Measurements from ENCODE around the gene NCL. TPM values are rescaled to one million over a fixed set of nuclear protein-coding genes. Genes with fewer than 3 reads are reported as not detected.

The NCL gene
- total RNA-seq (100 to 1,000 TPM; 446 to 467 TPM), polyA plus RNA-seq (100 to 1,000 TPM; 370 to 590 (median 468) TPM), total RNA-seq (485 to 1,780 (median 865) reads per million in 6 experiments)

- Mint-ChIP-seq H3K27ac (peak within 1 kb of the TSS; percentile 99 to 100 (median 100)), H3K4me1 (peaks cover 29 to 50% (median 47%) of the 10 kb centered on the region in 4 donors), H3K27me3 (peaks cover 0 to 3% (median 0%) of the 10 kb centered on the region in 5 donors), H3K4me3 (peak within 1 kb of the TSS; percentile 91 to 99 (median 96)), H3K9me3 (no peaks in the 10 kb centered on the region), H3K36me3 (peaks cover 22 to 49% (median 24%) of the 10 kb centered on the region in 3 donors)
- POLR2A ChIA-PET: interaction anchor here (0.5 to 4.2 kb wide), 33 partner anchors 8 to 1761 kb away, joined by 3 to 100 read pairs (median 4); partner anchors contain the start of genes COPS7B, FBXO36, PDE6D and PTMA
- ATAC-seq: peak; percentile 85 to 88
- DNase-seq: peak; percentile 81 to 96 (median 88)
Measured at GRCh38 chr2:231463698-231464575, at the start of gene NCL. NCL (minus strand) TSS chr2:231464484; CDS start chr2:231464353, 131 bp downstream.

GRCh38 chr2:231513746-231514224, 49.5 kb upstream of the NCL start:
- Mint-ChIP-seq H3K27me3 (no peaks in the 10 kb centered on the region), H3K27ac (peak overlapping the region; percentile 91 to 99 (median 98)), H3K4me3 (peak overlapping the region; percentile 82 to 94 (median 91)), H3K9me3 (no peaks in the 10 kb centered on the region), H3K4me1 (peaks cover 8 to 21% (median 17%) of the 10 kb centered on the region in 4 donors), H3K36me3 (peaks cover 0 to 3% (median 3%) of the 10 kb centered on the region in 3 donors)
- ATAC-seq (no peak), DNase-seq (no peak)
- POLR2A ChIA-PET: interaction anchor here (0.6 to 3.1 kb wide), 8 partner anchors 10 to 1546 kb away, joined by 3 to 51 read pairs (median 6); partner anchors contain the start of genes INPP5D, NCL and PTMA

- POLR2A ChIA-PET: interaction anchor here (0.5 to 1.6 kb wide), 2 partner anchors 48 to 1877 kb away, joined by 4 to 9 read pairs; partner anchors contain the start of gene NCL
- no peak for ATAC-seq
- peak overlapping the region in 4 of 10 donors; percentile 2 to 29 (median 24) for H3K4me3 Mint-ChIP-seq
Measured at GRCh38 chr2:231512222-231512621, 47.9 kb upstream of the NCL start.

GRCh38 chr2:231503766-231504165, 39.5 kb upstream of the NCL start:
- POLR2A ChIA-PET: interaction anchor here (1.5 kb wide), 1 partner anchor 11 kb away, joined by 3 read pairs; no protein-coding TSS in a partner anchor
- ATAC-seq: no peak
- H3K4me3 Mint-ChIP-seq: no peak overlapping the region
- no peak overlapping the region for H3K27ac Mint-ChIP-seq
- peaks cover 0 to 30% (median 25%) of the 10 kb centered on the region in 3 donors for H3K36me3 Mint-ChIP-seq
- no peaks in the 10 kb centered on the region for H3K4me1 Mint-ChIP-seq
- no peak for DNase-seq
- H3K27me3 Mint-ChIP-seq: no peaks in the 10 kb centered on the region
- no peaks in the 10 kb centered on the region for H3K9me3 Mint-ChIP-seq

More at GRCh38 chr2:231512222-231512621, 47.9 kb upstream of the NCL start:
- H3K27me3 Mint-ChIP-seq: no peaks in the 10 kb centered on the region
- no peaks in the 10 kb centered on the region for H3K9me3 Mint-ChIP-seq
- DNase-seq: no peak
- peak overlapping the region in 6 of 10 donors; percentile 28 to 74 (median 63) for H3K27ac Mint-ChIP-seq
- peaks cover 0 to 7% (median 3%) of the 10 kb centered on the region in 3 donors for H3K36me3 Mint-ChIP-seq
- peaks cover 8 to 18% (median 15%) of the 10 kb centered on the region in 4 donors for H3K4me1 Mint-ChIP-seq

GRCh38 chr2:231502596-231502995, 38.3 kb upstream of the NCL start:
- Mint-ChIP-seq H3K27ac (no peak overlapping the region), H3K4me3 (no peak overlapping the region), H3K27me3 (no peaks in the 10 kb centered on the region), H3K9me3 (no peaks in the 10 kb centered on the region), H3K4me1 (no peaks in the 10 kb centered on the region), H3K36me3 (peaks cover 0 to 28% (median 25%) of the 10 kb centered on the region in 3 donors)
- no peak for DNase-seq
- no peak for ATAC-seq
- POLR2A ChIA-PET: no interaction called here

- Mint-ChIP-seq H3K9me3 (no peaks in the 10 kb centered on the region), H3K36me3 (peaks cover 0 to 4% (median under 1%) of the 10 kb centered on the region in 3 donors), H3K4me3 (no peak overlapping the region), H3K27ac (no peak overlapping the region), H3K4me1 (no peaks in the 10 kb centered on the region), H3K27me3 (no peaks in the 10 kb centered on the region)
- POLR2A ChIA-PET: no interaction called here
- DNase-seq: no peak
- ATAC-seq: no peak
Measured at GRCh38 chr2:231497651-231498050, 33.4 kb upstream of the NCL start.

GRCh38 chr2:231494669-231495068, 30.4 kb upstream of the NCL start:
- Mint-ChIP-seq H3K4me1 (peaks cover 0 to 2% (median 0%) of the 10 kb centered on the region in 4 donors), H3K27ac (no peak overlapping the region), H3K27me3 (no peaks in the 10 kb centered on the region), H3K36me3 (no peaks in the 10 kb centered on the region), H3K9me3 (no peaks in the 10 kb centered on the region), H3K4me3 (no peak overlapping the region)
- POLR2A ChIA-PET: no interaction called here
- no peak for DNase-seq
- ATAC-seq: no peak

GRCh38 chr2:231490801-231491200, 26.5 kb upstream of the NCL start:
- Mint-ChIP-seq H3K27me3 (no peaks in the 10 kb centered on the region), H3K27ac (peak overlapping the region in 1 of 10 donors; percentile 80), H3K9me3 (no peaks in the 10 kb centered on the region), H3K36me3 (no peaks in the 10 kb centered on the region), H3K4me1 (peaks cover 1 to 8% (median 6%) of the 10 kb centered on the region in 4 donors), H3K4me3 (no peak overlapping the region)
- POLR2A ChIA-PET: interaction anchor here (0.5 to 0.9 kb wide), 2 partner anchors 26 to 1888 kb away, joined by 3 read pairs; partner anchors contain the start of gene NCL
- DNase-seq: no peak
- ATAC-seq: no peak

- ATAC-seq: no peak
- Mint-ChIP-seq H3K4me1 (peaks cover 1 to 8% (median 6%) of the 10 kb centered on the region in 4 donors), H3K4me3 (no peak overlapping the region), H3K27ac (peak overlapping the region in 1 of 10 donors; percentile 19), H3K36me3 (no peaks in the 10 kb centered on the region), H3K9me3 (no peaks in the 10 kb centered on the region), H3K27me3 (no peaks in the 10 kb centered on the region)
- DNase-seq: no peak
- POLR2A ChIA-PET: no interaction called here
Measured at GRCh38 chr2:231489990-231490389, 25.7 kb upstream of the NCL start.

GRCh38 chr2:231488331-231488730, 24.0 kb upstream of the NCL start:
- Mint-ChIP-seq H3K9me3 (no peaks in the 10 kb centered on the region), H3K4me1 (peaks cover 5 to 12% (median 9%) of the 10 kb centered on the region in 4 donors), H3K36me3 (no peaks in the 10 kb centered on the region), H3K27me3 (no peaks in the 10 kb centered on the region), H3K27ac (peak overlapping the region in 1 of 10 donors; percentile 61), H3K4me3 (no peak overlapping the region)
- POLR2A ChIA-PET: interaction anchor here (0.7 to 1.1 kb wide), 2 partner anchors 27 to 354 kb away, joined by 3 read pairs; no protein-coding TSS in a partner anchor
- no peak for DNase-seq
- ATAC-seq: no peak

- H3K27ac Mint-ChIP-seq: peak overlapping the region in 2 of 10 donors; percentile 12 to 40
- peak overlapping the region in 1 of 10 donors; percentile 11 for H3K4me3 Mint-ChIP-seq
- peaks cover 10 to 21% (median 15%) of the 10 kb centered on the region in 4 donors for H3K4me1 Mint-ChIP-seq
- POLR2A ChIA-PET: interaction anchor here (0.6 kb wide), 1 partner anchor 22 kb away, joined by 4 read pairs; no protein-coding TSS in a partner anchor
- H3K36me3 Mint-ChIP-seq: no peaks in the 10 kb centered on the region
- DNase-seq: no peak
- no peaks in the 10 kb centered on the region for H3K9me3 Mint-ChIP-seq
- H3K27me3 Mint-ChIP-seq: no peaks in the 10 kb centered on the region
- no peak for ATAC-seq
Measured at GRCh38 chr2:231486851-231487596, 22.7 kb upstream of the NCL start.

All from naive thymus-derived CD8-positive, alpha-beta T cell (primary cell).